Right forelimb (tissue), 1 donor: ENCODE measurements around the gene RMND5A.

Source experiments
- DNase-seq: peaks from one replicate; pipeline ENCODE4 v3.0.0-alpha.2; 2018

Gene RMND5A

GRCh38 chr2:86768189-86768949 is 48.3 kb downstream of the RMND5A start:
- DNase-seq = no peak

- no peak for DNase-seq
These were observed 49.7 kb downstream of the RMND5A start for GRCh38 chr2:86769838-86770237.

GRCh38 chr2:86770816-86771301 is 50.8 kb downstream of the RMND5A start:
- no peak for DNase-seq

- no peak for DNase-seq
These were observed 52.5 kb downstream of the RMND5A start for GRCh38 chr2:86772611-86773010.

GRCh38 chr2:86774862-86775261 is 54.8 kb downstream of the RMND5A start:
- DNase-seq = no peak

- DNase-seq = no peak
These were observed 55.2 kb downstream of the RMND5A start for GRCh38 chr2:86775338-86775737.

- no peak for DNase-seq
These were observed 56.4 kb downstream of the RMND5A start for GRCh38 chr2:86776532-86776931.

GRCh38 chr2:86778957-86779356 is 58.9 kb downstream of the RMND5A start:
- no peak for DNase-seq

GRCh38 chr2:86779971-86780370 is 59.9 kb downstream of the RMND5A start:
- no peak for DNase-seq

GRCh38 chr2:86781363-86781762 is 61.3 kb downstream of the RMND5A start:
- DNase-seq = no peak

- DNase-seq = no peak
These were observed 62.7 kb downstream of the RMND5A start for GRCh38 chr2:86782748-86783147.

- no peak for DNase-seq
These were observed 63.7 kb downstream of the RMND5A start for GRCh38 chr2:86783615-86784339.

GRCh38 chr2:86785456-86785855 is 65.4 kb downstream of the RMND5A start:
- no peak for DNase-seq

GRCh38 chr2:86786001-86786536 is 66.0 kb downstream of the RMND5A start:
- DNase-seq = no peak

GRCh38 chr2:86787736-86788135 is 67.6 kb downstream of the RMND5A start:
- DNase-seq = no peak

- DNase-seq = no peak
These were observed 68.1 kb downstream of the RMND5A start for GRCh38 chr2:86788165-86788564.

GRCh38 chr2:86788881-86789686 is 69.0 kb downstream of the RMND5A start:
- DNase-seq = no peak

GRCh38 chr2:86789687-86790133 is 69.6 kb downstream of the RMND5A start:
- no peak for DNase-seq

GRCh38 chr2:86790134-86790675 is 70.1 kb downstream of the RMND5A start:
- no peak for DNase-seq

GRCh38 chr2:86790676-86791572 is 70.8 kb downstream of the RMND5A start, which contains the start of gene CD8A:
Gene CD8A, minus strand, starts transcription at chr2:86790913. Its CDS starts 88 bp downstream, at chr2:86790825.
- no peak for DNase-seq

- no peak for DNase-seq
These were observed 71.5 kb downstream of the RMND5A start for GRCh38 chr2:86791573-86791972.
